ENCODE measurements around the gene ARFIP1.
"Not testable (repeated sequence)": the region's sequence is repeated elsewhere in the genome, so short reads cannot be mapped to it uniquely, and the experiment has no call there.

The ARFIP1 gene

GRCh38 chr4:152881974-152882373 lies 102.2 kb downstream of the ARFIP1 start:
- H3K27ac ChIP-seq, result no peak overlapping the region
- no peak overlapping the region for H3K4me3 ChIP-seq

- no peak overlapping the region for H3K4me3 ChIP-seq
- no peak overlapping the region for H3K27ac ChIP-seq
Observed at GRCh38 chr4:152885185-152885584, 105.4 kb downstream of the ARFIP1 start.

GRCh38 chr4:152886201-152886600 lies 106.4 kb downstream of the ARFIP1 start:
- Histone ChIP-seq H3K27ac (no peak overlapping the region), H3K4me3 (no peak overlapping the region)

- H3K27ac ChIP-seq, result no peak overlapping the region
- no peak overlapping the region for H3K4me3 ChIP-seq
Observed at GRCh38 chr4:152887981-152888380, 108.2 kb downstream of the ARFIP1 start.

GRCh38 chr4:152892974-152893373 lies 113.2 kb downstream of the ARFIP1 start:
- Histone ChIP-seq H3K4me3 (no peak overlapping the region), H3K27ac (no peak overlapping the region)

- Histone ChIP-seq H3K27ac (peak overlapping the region in 1 of 21 experiments; percentile 37), H3K4me3 (no peak overlapping the region)
Observed at GRCh38 chr4:152894673-152895072, 114.9 kb downstream of the ARFIP1 start.

- H3K4me3 ChIP-seq, result no peak overlapping the region
- H3K27ac ChIP-seq, result no peak overlapping the region
Observed at GRCh38 chr4:152896811-152897210, 117.1 kb downstream of the ARFIP1 start.

GRCh38 chr4:152898133-152898532 lies 118.4 kb downstream of the ARFIP1 start:
- H3K27ac ChIP-seq, result not testable (repeated sequence)

GRCh38 chr4:152898606-152899005 lies 118.9 kb downstream of the ARFIP1 start:
- Histone ChIP-seq H3K27ac (no peak overlapping the region), H3K4me3 (no peak overlapping the region)

More at GRCh38 chr4:152898133-152898532, 118.4 kb downstream of the ARFIP1 start:
- H3K4me3 ChIP-seq, result not testable (repeated sequence)

- no peak overlapping the region for H3K27ac ChIP-seq
Observed at GRCh38 chr4:152900395-152900794, 120.6 kb downstream of the ARFIP1 start.

GRCh38 chr4:152901205-152901604 lies 121.5 kb downstream of the ARFIP1 start:
- Histone ChIP-seq H3K27ac (no peak overlapping the region), H3K4me3 (no peak overlapping the region)

More at GRCh38 chr4:152900395-152900794, 120.6 kb downstream of the ARFIP1 start:
- H3K4me3 ChIP-seq, result no peak overlapping the region

GRCh38 chr4:152903658-152904057 lies 123.9 kb downstream of the ARFIP1 start:
- Histone ChIP-seq H3K4me3 (no peak overlapping the region), H3K27ac (no peak overlapping the region)

GRCh38 chr4:152909901-152910300 lies 130.1 kb downstream of the ARFIP1 start:
- no peak overlapping the region for H3K4me3 ChIP-seq
- H3K27ac ChIP-seq, result no peak overlapping the region

GRCh38 chr4:152910521-152910920 lies 130.8 kb downstream of the ARFIP1 start:
- H3K4me3 ChIP-seq, result no peak overlapping the region

GRCh38 chr4:152917543-152918395 lies 138.0 kb downstream of the ARFIP1 start:
- H3K27ac ChIP-seq, result no peak overlapping the region

More at GRCh38 chr4:152910521-152910920, 130.8 kb downstream of the ARFIP1 start:
- no peak overlapping the region for H3K27ac ChIP-seq

GRCh38 chr4:152919826-152920225 lies 140.1 kb downstream of the ARFIP1 start:
- Histone ChIP-seq H3K27ac (no peak overlapping the region), H3K4me3 (no peak overlapping the region)

More at GRCh38 chr4:152917543-152918395, 138.0 kb downstream of the ARFIP1 start:
- no peak overlapping the region for H3K4me3 ChIP-seq

- H3K4me3 ChIP-seq, result no peak overlapping the region
- H3K27ac ChIP-seq, result no peak overlapping the region
Observed at GRCh38 chr4:152920768-152921167, 141.0 kb downstream of the ARFIP1 start.

GRCh38 chr4:152921284-152921683 lies 141.5 kb downstream of the ARFIP1 start:
- Histone ChIP-seq H3K4me3 (no peak overlapping the region), H3K27ac (no peak overlapping the region)

GRCh38 chr4:152925851-152926250 lies 146.1 kb downstream of the ARFIP1 start:
- Histone ChIP-seq H3K4me3 (no peak overlapping the region), H3K27ac (no peak overlapping the region)

- no peak overlapping the region for H3K27ac ChIP-seq
- no peak overlapping the region for H3K4me3 ChIP-seq
Observed at GRCh38 chr4:152926959-152927358, 147.2 kb downstream of the ARFIP1 start.

- no peak overlapping the region for H3K4me3 ChIP-seq
- no peak overlapping the region for H3K27ac ChIP-seq
Observed at GRCh38 chr4:152927737-152928136, 148.0 kb downstream of the ARFIP1 start.

GRCh38 chr4:152928286-152928685 lies 148.5 kb downstream of the ARFIP1 start:
- Histone ChIP-seq H3K27ac (no peak overlapping the region), H3K4me3 (no peak overlapping the region)

Measured in skin epidermis (tissue), 12 donors.